IPS-NIHi7 (cell line): ENCODE results near the gene MAD2L1BP.

Source experiments
- DNase-seq: peaks from one replicate; pipeline ENCODE4 v3.0.0; 2012; ENCODE audit warnings: mixed read lengths; ENCODE audit errors: extremely low spot score

Gene MAD2L1BP

DNA sequence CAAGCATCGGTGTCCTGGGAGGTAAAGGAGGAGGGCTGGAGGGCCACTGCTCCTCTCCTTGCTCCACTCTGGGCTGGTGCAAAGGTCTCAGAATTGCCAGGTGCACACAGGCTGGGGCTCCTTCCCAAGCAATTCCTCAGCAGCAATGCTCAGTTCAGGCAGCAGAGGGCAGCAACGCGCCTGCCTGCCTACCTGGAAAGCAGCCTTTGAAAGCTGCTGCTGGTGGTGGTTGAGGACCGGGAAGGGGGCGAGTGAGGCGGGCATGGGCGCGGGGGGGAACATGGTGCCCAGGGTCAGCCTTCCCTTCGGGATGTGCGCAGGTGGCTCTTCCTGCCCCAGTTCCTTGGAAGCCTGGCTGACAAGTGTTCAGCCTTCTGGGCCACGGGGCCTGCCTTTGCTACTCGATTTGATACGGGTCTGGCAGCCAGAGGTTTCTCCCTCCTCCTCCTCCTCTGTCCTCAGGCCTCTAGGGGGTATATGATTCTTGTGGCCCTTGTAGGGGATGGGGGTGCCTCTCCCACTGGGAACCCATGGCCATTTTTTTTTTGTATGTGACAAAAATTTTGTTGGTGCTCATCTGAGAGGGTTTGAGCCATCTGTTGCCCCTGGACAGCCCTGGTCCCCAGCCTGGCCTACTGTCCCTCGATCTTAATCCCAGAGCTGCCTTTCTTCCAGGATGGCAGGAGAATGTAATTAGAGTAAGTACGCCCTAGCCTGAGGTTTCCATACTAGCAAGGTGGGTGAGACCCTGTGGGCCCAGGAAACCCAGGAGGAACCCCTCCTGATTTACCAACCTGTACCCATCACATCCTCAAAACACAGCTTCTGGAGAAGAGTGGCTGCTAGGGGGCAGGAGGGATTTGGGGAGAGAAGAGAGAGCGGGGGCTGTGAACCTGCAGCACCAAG is 31.9 kb downstream of the MAD2L1BP start:
- DNase-seq = peak; percentile 91

DNA sequence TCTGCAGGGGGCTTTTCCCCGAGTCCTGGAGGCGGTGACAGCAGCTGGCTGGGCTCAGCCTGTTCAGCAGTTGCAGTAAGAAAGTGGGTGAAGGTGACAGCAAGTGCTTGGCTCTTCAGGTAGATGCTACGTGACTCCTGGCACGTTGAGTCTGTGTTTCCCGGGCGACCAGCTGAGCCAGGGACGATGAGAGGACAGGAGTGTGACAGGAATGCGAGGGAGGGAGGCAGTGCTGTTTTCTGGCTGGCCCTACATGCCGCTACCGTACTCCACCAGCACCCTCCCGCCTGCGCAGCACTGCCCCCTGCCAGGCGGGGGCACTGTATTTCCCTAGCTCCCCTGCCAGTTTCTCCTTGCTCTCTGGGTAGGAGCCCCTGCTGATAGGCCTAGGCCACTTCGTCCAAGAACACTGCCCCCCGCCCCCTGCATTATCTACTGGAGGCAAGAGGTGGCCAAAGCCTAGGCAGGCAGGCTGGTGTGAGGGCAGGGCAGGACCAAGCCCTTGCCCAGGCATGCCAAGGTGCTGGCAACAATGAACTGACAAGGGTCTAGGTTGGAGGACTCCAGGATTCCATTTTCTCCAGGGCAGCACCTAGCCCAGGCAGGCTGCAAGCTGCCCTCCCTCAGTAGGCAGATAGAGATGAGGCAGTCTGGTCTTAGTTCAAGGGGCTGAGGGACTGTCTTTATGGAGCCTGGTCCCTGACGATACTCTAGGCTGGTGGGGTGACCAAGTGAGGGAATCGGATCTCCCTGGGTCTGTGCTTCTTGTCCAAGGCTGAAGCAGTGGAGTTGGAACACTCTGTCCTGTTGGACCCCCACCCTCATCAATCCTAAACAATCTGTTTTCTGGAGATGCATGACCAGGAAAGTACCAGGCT is 32.8 kb downstream of the MAD2L1BP start:
- peak; percentile 80 for DNase-seq

DNA sequence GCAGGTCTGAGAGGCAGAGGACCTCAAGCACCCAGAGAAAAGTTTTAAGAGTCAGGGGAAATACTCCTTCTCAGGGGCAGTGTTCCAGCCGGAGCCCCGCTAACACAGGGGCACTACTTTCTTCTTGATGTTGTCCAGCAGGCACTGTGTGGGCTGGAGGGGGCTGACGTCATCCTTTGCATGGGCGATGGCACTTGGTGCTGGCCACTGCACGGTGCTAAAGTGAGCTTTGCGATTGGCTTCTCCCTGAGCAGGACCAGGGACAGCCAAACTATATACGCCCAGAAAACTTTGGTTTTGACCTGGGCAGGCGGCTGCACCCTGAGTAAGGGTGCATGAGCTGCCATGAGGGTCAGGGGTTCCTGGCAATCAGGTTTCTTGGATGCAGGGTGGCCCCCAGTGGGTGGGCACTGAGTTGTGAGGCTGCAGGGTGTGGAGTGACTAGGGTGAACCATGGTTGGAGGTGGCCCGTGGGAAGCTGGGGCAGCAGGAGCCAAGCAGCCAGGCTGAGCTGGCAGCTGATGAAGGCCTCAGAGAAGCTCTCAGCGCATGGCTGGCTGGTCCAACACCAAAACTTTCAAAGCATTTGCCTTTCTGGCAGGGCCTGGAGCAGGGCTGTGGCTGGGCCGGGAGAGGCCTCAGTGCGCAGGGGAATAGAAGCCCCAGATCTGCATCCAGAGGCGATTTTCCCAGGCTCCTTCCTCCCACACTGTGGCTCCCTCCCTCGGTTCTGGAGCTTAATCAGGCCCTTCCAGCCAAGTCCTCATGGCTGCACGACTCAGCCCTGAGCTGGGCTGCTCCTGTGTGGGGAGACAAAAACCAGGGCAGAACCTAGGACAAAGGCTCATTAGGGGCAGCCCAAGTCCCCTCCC is 33.6 kb downstream of the MAD2L1BP start:
- DNase-seq = peak; percentile 46

DNA sequence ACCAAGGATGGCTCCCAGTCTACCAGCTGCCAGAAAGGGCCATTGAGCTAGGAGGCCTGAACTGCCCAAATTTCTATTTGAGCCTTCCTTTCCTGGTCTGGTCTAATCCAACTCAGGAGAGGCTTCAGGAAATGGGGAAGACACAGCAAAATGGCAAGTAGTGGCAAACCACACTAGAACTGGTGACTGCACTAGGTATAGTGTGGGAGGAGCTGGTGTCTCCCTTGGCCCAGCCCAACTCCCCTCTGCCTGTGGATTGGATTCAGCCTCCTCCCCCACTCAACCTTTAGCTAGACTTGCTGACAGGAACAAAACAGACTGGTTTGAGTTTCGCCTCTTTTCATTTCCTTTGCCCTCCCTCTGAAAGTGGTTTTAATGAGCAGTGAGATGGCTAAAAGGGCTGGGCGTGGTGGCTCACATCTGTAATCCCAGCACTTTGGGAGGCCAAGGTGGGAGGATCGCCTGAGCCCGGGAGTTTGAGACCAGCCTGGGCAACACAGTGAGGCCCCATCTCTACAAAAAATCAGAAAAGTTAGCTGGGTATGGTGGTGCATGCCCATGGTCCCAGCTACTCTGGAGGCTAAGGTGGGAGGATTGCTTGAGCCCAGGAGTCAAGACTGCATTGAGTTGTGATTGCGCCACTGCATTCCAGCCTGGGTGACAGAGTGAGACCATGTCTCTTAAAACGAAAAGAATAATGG is 34.4 kb downstream of the MAD2L1BP start:
- peak; percentile 62 for DNase-seq

DNA sequence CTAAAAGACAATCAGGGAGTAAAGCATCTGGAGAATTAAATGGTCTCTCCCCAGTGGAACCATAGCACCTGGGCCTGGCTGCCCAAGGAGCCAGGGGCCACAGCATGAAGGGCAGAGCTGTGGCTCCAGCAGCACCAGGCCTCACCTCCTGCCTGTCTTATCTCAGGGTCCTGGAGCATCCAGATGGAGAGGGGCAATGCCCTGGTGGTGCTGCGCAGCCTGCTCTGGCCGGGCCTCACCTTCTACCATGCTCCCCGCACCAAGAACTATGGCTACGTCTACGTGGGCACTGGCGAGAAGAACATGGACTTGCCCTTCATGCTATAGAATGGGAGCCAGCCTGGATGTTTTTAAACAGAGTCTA is 35.0 kb downstream of the MAD2L1BP start:
- DNase-seq = no peak

DNA sequence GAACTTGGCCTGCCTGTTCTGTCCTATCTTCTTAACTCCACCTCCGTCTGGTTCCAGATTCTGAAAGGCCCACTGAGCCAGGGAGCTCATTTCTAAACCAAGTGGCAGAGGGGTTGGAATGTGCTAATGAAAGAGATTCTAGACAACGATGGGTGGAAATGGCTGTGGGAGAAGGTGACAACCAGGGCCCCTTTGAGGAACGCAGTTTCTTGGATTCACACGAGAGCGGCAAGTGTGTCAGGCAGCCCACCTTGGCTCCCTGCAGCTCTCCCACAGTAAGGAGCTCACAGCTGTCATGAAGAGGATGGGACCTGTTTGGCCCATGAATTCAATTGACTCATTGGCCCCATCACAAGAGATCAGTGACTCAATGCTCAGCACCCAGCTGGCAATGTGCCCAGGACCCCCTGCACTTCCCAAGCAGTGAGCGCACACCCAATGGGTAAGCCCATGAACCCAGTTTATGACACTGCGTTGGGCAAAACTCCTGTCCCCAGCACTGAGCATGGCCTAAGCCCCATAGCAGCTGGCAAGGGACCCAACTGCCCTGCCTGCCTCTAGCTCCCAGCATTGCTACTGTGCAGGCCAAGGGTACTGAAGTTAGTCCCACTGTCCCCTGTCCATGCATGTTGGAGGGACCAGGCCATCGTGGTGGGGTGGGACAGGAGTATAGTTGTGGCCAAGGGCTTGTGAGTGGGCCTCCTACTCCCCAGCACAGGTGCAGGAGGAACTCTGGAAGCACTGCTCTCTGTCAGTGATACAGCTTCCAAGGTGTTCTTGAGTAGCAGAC is 35.6 kb downstream of the MAD2L1BP start:
- no peak for DNase-seq

DNA sequence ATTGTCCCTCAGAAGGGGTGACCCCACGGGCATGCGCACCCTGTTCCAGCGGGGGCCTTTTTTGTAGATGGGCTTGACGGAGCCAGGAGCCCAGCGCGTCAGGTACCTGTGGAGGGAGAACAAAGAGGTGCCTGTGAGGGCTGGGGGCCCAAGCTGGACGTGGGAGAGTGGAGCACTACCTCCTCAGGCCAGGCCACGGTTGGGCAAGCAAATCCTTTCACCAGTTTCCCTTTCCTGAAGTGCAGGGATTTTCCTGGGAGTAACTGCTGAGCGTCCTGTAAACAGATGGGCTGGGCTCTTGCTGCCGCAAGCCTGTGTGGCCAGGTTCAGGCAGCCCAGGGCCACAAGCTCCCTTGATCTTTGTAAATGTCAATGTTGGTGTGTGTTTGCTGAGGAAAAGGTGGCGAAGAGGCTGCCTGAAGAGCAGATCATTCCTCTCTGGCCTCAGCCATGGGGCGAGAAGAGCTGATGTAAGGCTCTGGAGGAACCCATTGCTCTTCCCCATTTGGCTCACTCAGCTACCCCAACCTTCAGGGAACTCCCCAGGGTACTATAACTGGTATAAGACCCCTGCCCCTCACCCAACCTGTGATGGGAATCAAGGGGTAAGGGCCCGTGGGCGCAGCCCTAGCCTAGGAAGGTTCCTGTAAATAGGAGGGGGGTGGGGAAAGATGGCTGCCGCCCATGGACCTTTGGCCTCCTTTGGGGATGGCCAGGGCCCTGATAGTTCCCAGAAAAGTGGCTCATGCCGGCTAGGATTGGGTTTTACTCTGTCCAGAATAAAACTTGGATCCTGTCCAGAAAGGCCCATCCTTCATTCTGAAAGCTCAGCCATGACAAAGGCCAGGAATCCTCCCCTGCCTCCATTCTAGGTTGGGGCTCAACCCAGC is 36.4 kb downstream of the MAD2L1BP start:
- DNase-seq = no peak

DNA sequence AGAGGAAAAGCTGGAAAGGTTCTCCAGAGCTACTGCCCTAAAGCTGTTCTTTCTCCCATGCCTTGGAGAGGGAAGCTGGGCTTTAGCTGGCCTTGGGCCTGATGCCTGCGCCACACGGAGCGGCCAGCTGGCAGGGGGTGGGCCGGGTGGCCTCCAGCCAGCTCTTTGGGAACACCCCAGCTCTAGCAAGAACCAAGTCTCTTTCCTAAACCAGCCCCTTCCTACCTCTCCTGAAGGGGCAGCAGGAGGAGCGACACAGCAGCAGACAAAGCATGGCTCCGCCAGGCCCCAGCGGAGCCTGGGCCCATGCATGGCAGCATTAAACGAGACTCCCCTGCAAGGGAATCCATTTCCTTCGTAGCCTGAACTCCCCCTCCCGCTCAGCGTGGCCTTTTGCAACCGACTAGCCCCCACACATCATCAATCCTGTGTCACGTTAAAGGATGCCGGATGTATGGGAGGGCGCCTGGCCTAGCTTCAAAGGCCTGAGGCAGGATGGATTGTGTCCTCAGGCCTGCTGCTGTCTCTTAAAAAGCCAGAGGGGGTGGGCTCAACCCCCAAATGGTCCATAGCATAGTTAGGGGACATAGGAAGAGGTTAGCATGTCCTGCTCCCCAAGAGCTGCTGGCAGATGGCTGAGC is 37.9 kb downstream of the MAD2L1BP start:
- DNase-seq = no peak

DNA sequence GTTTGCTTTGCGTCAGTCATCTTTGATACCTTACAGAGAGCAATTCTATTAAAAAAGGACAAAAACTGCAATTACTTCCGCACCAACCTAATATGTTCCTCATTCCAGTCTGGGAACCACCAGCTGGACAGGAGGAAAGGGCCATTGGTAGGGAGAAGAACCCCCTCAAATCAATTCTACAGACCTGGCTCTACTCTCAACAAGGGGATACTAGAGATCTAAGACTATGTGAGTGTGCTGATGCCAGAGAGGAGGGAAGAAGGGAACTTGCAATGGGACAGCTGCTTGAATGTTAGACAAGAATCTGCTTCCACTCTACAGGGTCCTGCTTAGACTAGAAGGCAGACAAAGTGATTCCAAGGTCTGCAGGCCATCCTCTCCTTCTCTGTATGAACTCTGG is 38.7 kb downstream of the MAD2L1BP start:
- DNase-seq = no peak

DNA sequence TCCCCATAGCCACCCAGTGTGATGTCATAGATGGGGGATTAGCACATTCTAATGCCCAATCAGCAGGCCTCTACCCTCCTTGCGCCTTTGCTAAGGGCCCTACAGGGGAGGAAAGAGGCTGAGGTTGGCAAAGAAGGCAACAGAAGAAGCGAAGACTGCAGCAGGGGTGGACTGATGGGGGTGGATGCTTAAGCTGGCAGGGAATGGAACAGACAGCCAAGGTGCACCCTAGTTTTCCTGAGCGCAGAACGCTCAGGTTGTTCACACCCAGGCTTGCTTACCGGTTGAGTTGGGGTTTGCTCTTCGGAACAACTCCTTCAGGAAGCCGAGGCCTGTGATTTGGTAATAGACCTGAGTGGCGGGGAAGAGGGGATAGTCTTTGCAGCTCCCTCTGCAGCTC is 39.3 kb downstream of the MAD2L1BP start:
- DNase-seq = no peak

DNA sequence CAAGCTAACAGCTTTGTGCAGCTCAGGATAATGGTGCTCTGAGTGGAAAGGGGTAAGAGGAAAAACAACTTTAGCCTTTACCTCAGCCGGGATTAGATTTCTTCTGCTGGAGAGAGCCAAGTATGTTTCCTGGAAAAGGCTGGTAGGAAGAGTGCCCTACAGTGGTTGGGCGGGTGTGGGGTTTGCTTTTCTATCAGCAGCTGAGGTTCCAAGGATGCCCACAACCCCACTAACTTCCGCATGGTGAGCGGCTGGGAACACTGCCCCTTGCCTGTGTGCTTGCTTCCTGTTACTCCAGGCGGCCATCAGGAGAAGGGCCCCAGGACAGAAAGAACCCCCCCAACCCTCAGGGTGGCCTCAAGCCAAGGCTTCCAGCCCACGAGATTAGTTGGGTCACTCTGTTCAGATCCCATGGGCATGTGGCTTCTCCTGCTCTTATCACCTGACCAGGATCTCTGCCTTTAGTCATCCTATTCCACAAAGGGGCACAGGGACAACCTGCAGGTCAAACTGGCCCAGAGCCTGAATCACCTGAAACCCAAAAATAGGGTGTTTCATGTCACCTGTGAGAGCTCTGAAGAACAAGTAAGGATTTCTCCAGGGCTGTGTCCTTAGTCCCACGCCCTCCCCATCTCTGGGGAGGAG is 41.4 kb downstream of the MAD2L1BP start:
- DNase-seq = no peak

DNA sequence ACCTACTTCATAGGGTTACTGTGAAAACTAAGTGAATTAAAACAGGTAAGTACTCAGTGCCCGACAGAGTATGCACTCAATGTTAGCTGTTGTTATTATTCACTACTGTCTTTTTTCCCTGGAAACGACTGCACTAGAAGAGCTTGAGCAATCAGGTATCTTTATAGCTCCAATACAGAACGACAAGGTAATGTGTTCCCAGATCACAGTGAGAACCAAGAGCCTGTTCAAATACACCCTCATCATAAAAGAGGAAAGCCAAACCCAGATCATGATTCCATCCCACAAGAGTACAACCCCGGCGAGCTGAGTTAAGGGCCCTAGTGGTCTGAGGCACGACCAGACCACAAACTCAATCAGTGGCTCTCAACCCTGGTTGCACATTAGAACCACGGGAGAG is 42.1 kb downstream of the MAD2L1BP start:
- DNase-seq = no peak

DNA sequence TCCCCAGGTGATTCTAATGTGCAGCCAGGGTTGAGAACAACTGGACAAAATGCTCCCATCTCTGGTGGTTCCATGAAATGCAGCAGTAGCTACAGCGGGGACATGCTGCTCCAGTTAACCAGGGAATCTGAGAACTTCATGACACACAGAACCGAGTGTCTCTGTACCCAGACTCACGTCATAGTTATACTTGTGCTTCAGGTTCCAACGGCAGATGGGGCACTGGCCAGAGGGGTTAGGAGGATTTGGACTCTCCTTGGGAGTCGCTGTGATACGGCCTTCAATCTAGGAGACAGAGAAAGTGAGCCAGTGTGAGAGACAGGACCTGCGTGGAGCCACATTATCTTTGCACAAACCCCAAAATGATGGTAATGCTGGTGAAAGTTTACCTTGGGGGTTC is 42.7 kb downstream of the MAD2L1BP start:
- DNase-seq = no peak

DNA sequence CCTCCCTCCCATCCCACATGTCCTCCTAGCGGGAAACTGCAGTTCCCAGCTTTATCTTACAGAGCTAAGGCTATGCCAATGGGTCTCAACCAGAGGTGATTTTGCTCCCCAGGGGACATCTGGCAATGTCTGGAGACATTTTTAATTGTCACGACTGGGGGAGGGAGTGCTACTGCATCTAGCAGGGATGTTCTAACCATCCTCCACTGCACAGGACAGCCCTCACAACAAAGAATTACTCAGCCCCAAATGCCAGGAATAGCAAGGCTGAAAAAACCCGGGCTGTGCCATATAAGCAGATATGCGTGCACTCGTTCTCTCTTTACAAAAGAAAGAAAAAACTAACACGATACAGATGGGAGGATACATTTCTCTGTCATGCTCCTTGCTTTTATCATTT is 43.4 kb downstream of the MAD2L1BP start:
- no peak for DNase-seq

DNA sequence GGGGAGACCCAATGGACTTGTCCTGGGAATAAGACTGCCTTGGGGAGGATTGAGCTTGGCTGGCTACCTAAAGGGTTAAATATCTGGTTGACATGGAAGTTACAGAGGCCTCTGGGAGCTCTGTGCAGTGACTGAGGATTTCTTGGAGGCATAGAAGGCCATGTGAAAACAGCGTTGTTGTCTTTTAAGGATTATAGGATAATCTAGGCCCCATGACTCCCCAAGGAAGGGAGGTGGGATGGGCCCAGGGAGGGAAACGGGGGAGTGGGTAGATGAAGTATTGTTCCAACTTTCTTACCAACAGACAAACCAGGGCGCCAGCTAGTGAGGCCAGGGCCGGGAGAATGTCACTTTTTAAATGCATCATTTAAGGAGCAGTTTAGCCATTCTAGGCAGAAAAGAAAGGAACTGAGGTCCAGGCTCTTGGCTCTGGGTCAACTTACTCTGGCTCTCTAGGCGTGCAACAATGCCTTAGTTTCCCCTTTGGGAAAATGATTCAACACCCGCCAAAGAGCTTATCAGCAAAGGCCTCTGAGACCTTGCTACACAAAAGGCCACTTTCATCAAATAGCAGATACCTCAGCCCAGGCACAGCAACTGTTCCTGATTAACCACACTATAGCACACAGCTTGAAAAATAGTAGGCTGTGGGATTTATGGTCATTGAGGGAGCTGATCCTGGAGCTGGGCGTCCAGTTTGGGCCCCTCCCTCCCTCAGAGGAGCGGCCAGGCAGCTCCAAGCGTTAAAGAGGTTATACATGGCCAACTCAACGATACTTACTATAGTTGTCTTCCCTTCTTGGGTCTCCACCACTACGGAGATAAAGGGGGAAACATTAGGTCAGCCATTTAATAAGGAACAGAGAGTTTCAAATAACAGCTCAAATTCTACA is 44.9 kb downstream of the MAD2L1BP start:
- DNase-seq = no peak

DNA sequence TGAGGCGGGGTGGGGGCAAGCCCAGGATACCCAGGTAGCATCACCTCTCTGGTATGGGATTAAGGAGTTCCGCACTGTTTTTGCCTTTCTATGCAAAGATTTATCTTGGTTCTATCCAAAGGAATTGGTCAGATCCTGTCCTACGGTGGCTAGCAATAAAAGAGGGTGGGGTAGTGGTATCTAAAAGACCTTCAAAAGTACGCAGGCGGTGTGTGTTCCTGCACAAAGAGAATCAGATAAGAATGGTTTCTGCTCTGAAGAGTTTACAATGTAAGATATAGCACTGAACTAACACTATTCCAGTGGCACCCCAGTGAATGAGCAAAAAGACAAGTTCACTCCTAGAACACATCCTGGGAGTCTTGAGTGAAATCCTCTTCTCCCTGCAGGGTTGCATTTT is 45.7 kb downstream of the MAD2L1BP start:
- DNase-seq = no peak

DNA sequence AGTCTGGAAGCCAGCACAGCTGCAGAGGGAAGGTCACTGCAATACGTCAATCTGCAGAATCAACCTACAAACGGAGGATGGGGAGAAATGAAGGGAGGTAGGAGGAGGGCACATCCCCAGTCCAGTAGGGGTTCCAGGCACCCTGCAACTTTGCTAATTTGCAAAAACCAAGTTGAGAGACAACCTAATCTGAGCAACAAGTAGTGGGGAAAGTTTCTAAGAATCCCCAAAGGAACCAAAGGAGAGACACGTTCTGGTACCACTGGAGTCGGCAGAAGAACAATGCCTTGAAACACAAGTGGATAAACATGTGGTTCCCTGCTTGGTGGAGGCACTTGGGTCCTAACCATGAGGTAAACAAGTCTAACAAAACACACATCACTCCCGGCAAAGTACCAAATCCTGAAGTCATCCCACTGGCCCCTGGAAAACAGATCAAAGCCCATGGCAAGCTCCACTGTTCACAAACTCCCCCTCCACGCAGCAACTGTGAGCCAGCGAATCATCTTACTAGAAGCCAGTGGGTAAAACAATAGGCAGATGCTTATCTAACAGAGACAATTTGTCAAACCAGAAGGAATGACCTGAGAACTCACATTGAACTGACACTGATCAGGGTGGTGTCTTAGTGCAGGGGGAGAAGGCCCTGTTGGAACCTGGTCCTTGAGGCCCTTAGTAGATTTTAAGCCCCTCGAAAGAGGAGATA is 47.2 kb downstream of the MAD2L1BP start:
- no peak for DNase-seq
